Large intestine (tissue), 3 donors: ENCODE data around the gene FYCO1. TPM values are rescaled to one million over a fixed set of nuclear protein-coding genes. Genes with fewer than 3 reads are reported as not detected.

Experiments used
- DNase-seq, 2 donors: peaks; one replicate each; pipeline versions ENCODE4 v3.0.0 to v3.0.0-alpha.2; 2013
- H3K27ac ChIP-seq: one replicate; pipeline ENCODE4 v1.5.1; 2013; ENCODE audit warnings: low read length
- H3K27me3 ChIP-seq: 2 replicates; pipeline ENCODE4 v1.6.1; 2013; ENCODE audit warnings: low read length; ENCODE audit not compliant: control insufficient read depth, insufficient read depth
- H3K36me3 ChIP-seq: 2 replicates; pipeline ENCODE4 v1.6.1; 2013; ENCODE audit warnings: low read length; ENCODE audit not compliant: control insufficient read depth, insufficient read depth
- H3K4me1 ChIP-seq: one replicate; pipeline ENCODE4 v1.6.1; 2013; ENCODE audit warnings: low read length; ENCODE audit not compliant: control insufficient read depth, insufficient read depth
- H3K4me3 ChIP-seq: one replicate; pipeline ENCODE4 v1.5.1; 2013; ENCODE audit warnings: low read length
- H3K9me3 ChIP-seq: one replicate; pipeline ENCODE4 v1.6.1; 2013; ENCODE audit warnings: mild to moderate bottlenecking, low read depth, low read length, moderate library complexity; ENCODE audit not compliant: control insufficient read depth
- WGBS: methylation state at CpG from one replicate; pipeline ENCODE4 v1.1.5; 2013; ENCODE audit warnings: low lambda C conversion rate; ENCODE audit not compliant: insufficient coverage; 5-methylcytosine and 5-hydroxymethylcytosine counted together
- polyA plus RNA-seq: library from polyadenylated mRNA; unstranded; fragments of 120-200 nt; gene quantifications from one replicate; pipeline ENCODE4 v1.2.1, GENCODE V29; 2013

The FYCO1 gene
- polyA plus RNA-seq, 1 donor: 19.6 TPM

DNA sequence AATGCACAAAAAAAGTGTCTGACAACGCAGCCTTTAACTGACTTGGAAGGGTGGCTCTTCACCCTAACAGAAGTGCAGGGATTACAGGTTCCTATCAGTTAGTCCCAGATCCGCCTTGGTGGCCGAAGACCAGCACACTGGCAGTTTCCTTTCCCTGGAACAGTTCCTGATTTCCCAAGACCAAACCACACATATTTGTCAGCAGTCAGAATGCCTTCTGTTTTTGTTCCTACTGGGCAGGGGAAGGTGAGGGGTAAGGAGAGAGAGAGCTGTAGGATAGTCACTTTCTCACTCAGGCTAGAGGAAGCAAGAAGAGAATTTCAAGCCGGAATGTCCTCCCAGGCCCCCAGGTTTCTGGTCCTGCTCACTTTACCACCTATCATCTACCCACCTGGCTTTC is 43.2 kb downstream of the FYCO1 start:
- WGBS: 80% methylated on average over 1 of the region's 4 CpGs
- H3K27ac ChIP-seq: no peak overlapping the region
- H3K9me3 ChIP-seq: no peaks in the 10 kb centered on the region
- DNase-seq: no peak
- no peak overlapping the region for H3K4me3 ChIP-seq
- no peaks in the 10 kb centered on the region for H3K27me3 ChIP-seq
- no peaks in the 10 kb centered on the region for H3K4me1 ChIP-seq
- peaks cover 83% of the 10 kb centered on the region for H3K36me3 ChIP-seq

- Histone ChIP-seq H3K27me3 (no peaks in the 10 kb centered on the region), H3K27ac (no peak overlapping the region), H3K36me3 (peaks cover 88% of the 10 kb centered on the region), H3K9me3 (no peaks in the 10 kb centered on the region), H3K4me3 (no peak overlapping the region), H3K4me1 (no peaks in the 10 kb centered on the region)
- no peak for DNase-seq
- WGBS: 90% methylated on average over 4 of the region's 6 CpGs
Observed at GRCh38 chr3:45951946-45952345, 43.7 kb downstream of the FYCO1 start.

- Histone ChIP-seq H3K36me3 (peaks cover 93% of the 10 kb centered on the region), H3K9me3 (no peaks in the 10 kb centered on the region), H3K27me3 (no peaks in the 10 kb centered on the region), H3K4me3 (no peak overlapping the region), H3K4me1 (no peaks in the 10 kb centered on the region), H3K27ac (no peak overlapping the region)
- no peak for DNase-seq
- WGBS: no CpG with 5 or more reads among the region's 6 CpGs
Observed at GRCh38 chr3:45950686-45951600, 44.7 kb downstream of the FYCO1 start.

DNA sequence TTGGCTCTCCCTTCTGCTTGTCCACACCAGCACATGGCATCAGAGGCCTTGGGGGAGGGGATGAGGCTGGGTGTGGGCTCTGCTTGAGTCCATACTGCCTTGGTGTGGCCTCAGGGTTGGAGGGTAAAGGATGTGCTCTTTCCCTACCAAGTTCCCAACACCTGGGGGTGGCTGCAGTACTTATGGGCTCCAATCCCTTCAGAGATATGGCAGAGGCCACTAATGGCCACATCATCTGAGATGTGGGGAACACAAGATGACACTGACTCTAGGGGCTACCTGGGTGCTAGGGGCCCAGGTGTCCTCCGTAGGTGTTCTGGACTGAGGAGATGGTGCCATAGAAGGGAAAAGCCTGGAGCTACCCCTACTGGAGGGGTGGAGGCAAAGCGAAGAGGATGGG is 45.5 kb downstream of the FYCO1 start:
- no peak overlapping the region for H3K4me3 ChIP-seq
- H3K27ac ChIP-seq: no peak overlapping the region
- DNase-seq: no peak
- no peaks in the 10 kb centered on the region for H3K27me3 ChIP-seq
- H3K4me1 ChIP-seq: no peaks in the 10 kb centered on the region
- H3K9me3 ChIP-seq: no peaks in the 10 kb centered on the region
- WGBS: no CpG with 5 or more reads among the region's 2 CpGs
- peaks cover 94% of the 10 kb centered on the region for H3K36me3 ChIP-seq

GRCh38 chr3:45949432-45949831 is 46.2 kb downstream of the FYCO1 start:
- Histone ChIP-seq H3K4me1 (no peaks in the 10 kb centered on the region), H3K36me3 (peaks cover 91% of the 10 kb centered on the region), H3K27ac (no peak overlapping the region), H3K4me3 (no peak overlapping the region), H3K9me3 (no peaks in the 10 kb centered on the region), H3K27me3 (no peaks in the 10 kb centered on the region)
- no peak for DNase-seq
- no CpG with 5 or more reads among the region's 4 CpGs for WGBS

DNA sequence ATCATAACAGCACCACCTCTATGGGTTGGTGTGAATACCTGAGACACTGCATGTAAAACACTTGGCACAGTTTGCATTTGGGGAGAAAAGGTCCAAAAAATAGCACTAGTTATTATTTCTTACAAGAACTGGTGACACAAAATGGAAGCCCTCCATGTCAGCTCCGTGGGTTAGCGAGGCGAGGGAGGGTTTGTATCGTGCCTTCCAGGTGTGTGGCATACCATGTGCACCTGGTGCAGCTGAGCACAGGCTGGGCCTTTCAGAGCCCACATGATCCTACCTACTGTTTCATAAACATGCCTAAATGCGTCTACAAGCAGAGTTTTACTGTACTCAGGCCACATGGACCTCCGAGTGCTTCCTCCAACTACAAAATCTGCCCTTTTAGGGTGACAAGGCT is 46.7 kb downstream of the FYCO1 start:
- Histone ChIP-seq H3K4me1 (no peaks in the 10 kb centered on the region), H3K9me3 (no peaks in the 10 kb centered on the region), H3K27me3 (no peaks in the 10 kb centered on the region), H3K4me3 (no peak overlapping the region), H3K27ac (no peak overlapping the region), H3K36me3 (peaks cover 86% of the 10 kb centered on the region)
- no peak for DNase-seq
- no CpG with 5 or more reads among the region's 6 CpGs for WGBS

GRCh38 chr3:45948311-45948781 is 47.3 kb downstream of the FYCO1 start:
- WGBS: no CpG with 5 or more reads among the region's 6 CpGs
- H3K9me3 ChIP-seq: no peaks in the 10 kb centered on the region
- H3K4me3 ChIP-seq: no peak overlapping the region
- no peak overlapping the region for H3K27ac ChIP-seq
- no peaks in the 10 kb centered on the region for H3K27me3 ChIP-seq
- no peak for DNase-seq
- H3K36me3 ChIP-seq: peaks cover 84% of the 10 kb centered on the region
- H3K4me1 ChIP-seq: no peaks in the 10 kb centered on the region

DNA sequence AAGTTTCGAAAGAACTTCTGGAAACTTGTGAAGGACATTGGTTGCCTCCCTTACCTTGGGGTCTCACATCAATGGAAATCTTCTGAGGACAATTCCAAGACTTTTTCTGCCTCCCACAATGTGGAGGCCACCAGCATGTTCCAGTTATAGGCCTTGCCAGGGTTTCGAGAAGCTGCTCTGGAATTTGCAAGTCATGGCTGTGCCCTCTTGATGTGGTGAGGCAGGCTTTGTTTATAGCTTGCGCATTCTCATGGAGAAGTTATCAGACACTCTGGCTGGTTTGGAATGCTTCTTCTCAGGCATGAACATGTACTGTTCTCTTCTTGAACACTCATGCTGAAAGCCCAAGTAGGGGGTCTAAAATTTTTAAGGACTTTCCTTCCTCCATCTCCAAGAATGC is 48.3 kb downstream of the FYCO1 start:
- Histone ChIP-seq H3K36me3 (peaks cover 83% of the 10 kb centered on the region), H3K27me3 (no peaks in the 10 kb centered on the region), H3K9me3 (no peaks in the 10 kb centered on the region), H3K4me1 (no peaks in the 10 kb centered on the region), H3K4me3 (no peak overlapping the region), H3K27ac (no peak overlapping the region)
- no CpG with 5 or more reads among the region's 3 CpGs for WGBS
- no peak for DNase-seq

- no peak for DNase-seq
- no peak overlapping the region for H3K27ac ChIP-seq
- no peak overlapping the region for H3K4me3 ChIP-seq
- peaks cover 83% of the 10 kb centered on the region for H3K36me3 ChIP-seq
- H3K27me3 ChIP-seq: no peaks in the 10 kb centered on the region
- H3K9me3 ChIP-seq: no peaks in the 10 kb centered on the region
- WGBS: no CpG with 5 or more reads among the region's 3 CpGs
- no peaks in the 10 kb centered on the region for H3K4me1 ChIP-seq
Observed at GRCh38 chr3:45946875-45947274, 48.7 kb downstream of the FYCO1 start.

GRCh38 chr3:45946307-45946706 is 49.3 kb downstream of the FYCO1 start:
- Histone ChIP-seq H3K36me3 (peaks cover 78% of the 10 kb centered on the region), H3K27ac (no peak overlapping the region), H3K9me3 (no peaks in the 10 kb centered on the region), H3K4me3 (no peak overlapping the region), H3K4me1 (no peaks in the 10 kb centered on the region), H3K27me3 (no peaks in the 10 kb centered on the region)
- DNase-seq: no peak
- no CpG with 5 or more reads among the region's 1 CpG for WGBS
